Ectodermal cell (in vitro differentiated cells): ENCODE data around the gene CUL2.
"Not testable (repeated sequence)": the region's sequence is repeated elsewhere in the genome, so short reads cannot be mapped to it uniquely, and the experiment has no call there.

Source experiments
- H3K27ac ChIP-seq: 2 replicates; pipeline ENCODE4 v1.7.0; 2013; ENCODE audit warnings: mild to moderate bottlenecking, low read depth, low read length; ENCODE audit not compliant: insufficient read depth, poor library complexity, severe bottlenecking
- H3K27me3 ChIP-seq: 2 replicates; pipeline ENCODE4 v1.7.0; 2013; ENCODE audit warnings: mild to moderate bottlenecking, low read length; ENCODE audit not compliant: insufficient read depth, control insufficient read depth, poor library complexity, severe bottlenecking
- H3K36me3 ChIP-seq: one replicate; pipeline ENCODE4 v1.7.0; 2013; ENCODE audit warnings: low read length; ENCODE audit not compliant: control insufficient read depth, insufficient read depth
- H3K4me1 ChIP-seq: one replicate; pipeline ENCODE4 v1.7.0; 2013; ENCODE audit warnings: low read length; ENCODE audit not compliant: control insufficient read depth, insufficient read depth
- H3K4me3 ChIP-seq: 2 replicates; pipeline ENCODE4 v1.7.0; 2013; ENCODE audit warnings: low read depth, low read length, control low read depth; ENCODE audit not compliant: insufficient read depth
- H3K9me3 ChIP-seq: 2 replicates; pipeline ENCODE4 v1.7.0; 2013; ENCODE audit warnings: mild to moderate bottlenecking, low read length, moderate library complexity; ENCODE audit not compliant: control insufficient read depth
- WGBS, 2 experiments: methylation state at CpG; one replicate each; pipeline ENCODE4 v1.1.7; 2013; ENCODE audit warnings: missing lambda C conversion rate in 2 of 2; 5-methylcytosine and 5-hydroxymethylcytosine counted together

Gene CUL2

DNA sequence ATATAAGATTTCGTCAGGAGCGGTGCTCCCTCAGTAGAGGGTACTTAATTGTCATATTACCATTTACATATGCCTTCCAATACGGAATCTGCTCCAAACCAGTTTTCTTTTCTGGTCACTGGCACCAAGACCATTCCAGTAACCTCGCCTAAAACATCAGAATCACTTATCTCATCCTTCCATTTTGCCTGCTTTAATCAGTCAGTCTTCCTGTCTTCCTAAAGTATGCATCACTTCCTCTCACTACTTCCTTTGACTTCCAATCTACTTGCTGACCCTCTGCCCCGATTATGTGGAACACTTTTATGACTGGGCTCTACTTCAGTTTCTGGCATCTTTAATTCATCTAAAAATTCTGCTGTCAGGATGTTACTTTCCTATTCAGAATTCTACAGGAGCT lies 33.5 kb downstream of the CUL2 start:
- no peak overlapping the region for H3K27ac ChIP-seq
- no peaks in the 10 kb centered on the region for H3K4me1 ChIP-seq
- no peaks in the 10 kb centered on the region for H3K9me3 ChIP-seq
- 94% methylated on average over 5 of the region's 5 CpGs for WGBS, 2 experiments
- H3K4me3 ChIP-seq = no peak overlapping the region
- peaks cover 4% of the 10 kb centered on the region for H3K36me3 ChIP-seq
- H3K27me3 ChIP-seq = no peaks in the 10 kb centered on the region

DNA sequence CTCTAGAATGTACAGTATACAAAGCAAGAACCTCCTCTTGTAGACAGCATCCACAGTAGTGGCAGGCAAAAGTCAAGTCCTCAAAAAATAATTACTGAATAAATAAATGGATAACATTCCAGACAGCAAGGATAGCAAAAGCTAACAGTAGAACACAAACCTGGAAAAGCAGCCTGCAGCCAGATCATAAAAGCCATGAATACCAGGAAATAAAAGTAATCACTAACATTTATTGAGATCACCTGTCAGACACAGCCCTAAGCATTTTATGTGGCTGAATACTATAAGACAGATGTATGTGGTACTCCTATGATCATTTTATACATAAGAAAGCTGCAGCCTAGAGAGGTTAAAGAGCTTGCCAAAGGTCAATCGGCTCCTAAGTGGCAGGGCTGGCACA lies 34.0 kb downstream of the CUL2 start:
- Histone ChIP-seq H3K36me3 (peaks cover 7% of the 10 kb centered on the region), H3K4me1 (no peaks in the 10 kb centered on the region), H3K27me3 (no peaks in the 10 kb centered on the region), H3K27ac (no peak overlapping the region), H3K9me3 (no peaks in the 10 kb centered on the region), H3K4me3 (no peak overlapping the region)
- WGBS, 2 experiments = 94% methylated on average over 1 of the region's 1 CpG

DNA sequence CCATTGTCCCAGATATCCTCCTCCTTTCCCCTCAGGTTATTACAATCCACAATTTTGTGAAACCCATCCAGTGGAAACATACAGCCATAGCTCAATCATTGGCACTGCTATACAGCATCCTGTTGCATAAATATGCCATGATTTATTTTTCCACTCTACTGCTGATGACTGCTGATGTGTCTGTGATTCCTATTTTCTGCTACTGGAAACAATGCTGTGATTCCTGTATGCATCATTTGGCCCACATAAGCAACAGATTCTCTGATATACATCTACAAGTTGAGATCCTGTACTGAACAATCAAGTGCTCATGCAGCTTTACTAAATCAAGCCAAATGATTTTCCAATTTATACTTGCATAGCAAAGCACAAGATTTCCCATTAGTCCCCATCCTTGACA lies 39.6 kb downstream of the CUL2 start:
- no peaks in the 10 kb centered on the region for H3K9me3 ChIP-seq
- H3K4me3 ChIP-seq = no peak overlapping the region
- peaks cover 7% of the 10 kb centered on the region for H3K36me3 ChIP-seq
- H3K4me1 ChIP-seq = no peaks in the 10 kb centered on the region
- H3K27ac ChIP-seq = no peak overlapping the region
- no peaks in the 10 kb centered on the region for H3K27me3 ChIP-seq

DNA sequence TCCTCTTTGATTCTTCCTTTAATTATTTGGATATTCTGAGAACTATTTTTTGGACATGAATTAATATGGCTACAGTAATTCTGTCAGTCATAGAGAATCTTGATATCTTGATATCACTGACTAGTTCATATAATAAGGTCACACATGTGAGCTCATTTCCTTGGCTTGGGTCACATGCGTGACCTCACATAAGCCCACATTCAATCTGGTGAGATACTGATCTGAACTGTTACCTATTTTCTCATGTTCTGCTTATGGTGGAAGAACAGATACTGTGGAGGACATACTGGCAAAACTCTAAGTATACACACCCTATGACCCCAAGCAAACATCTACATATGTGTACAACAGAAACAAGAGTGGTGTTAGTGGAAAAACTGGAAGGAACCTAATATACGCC lies 44.1 kb downstream of the CUL2 start:
- H3K4me3 ChIP-seq = no peak overlapping the region
- H3K27me3 ChIP-seq = no peaks in the 10 kb centered on the region
- 69 to 80% methylated on average over 2 of the region's 2 CpGs for WGBS, 2 experiments
- no peaks in the 10 kb centered on the region for H3K9me3 ChIP-seq
- H3K4me1 ChIP-seq = peaks cover 4% of the 10 kb centered on the region
- H3K27ac ChIP-seq = no peak overlapping the region
- H3K36me3 ChIP-seq = no peaks in the 10 kb centered on the region

DNA sequence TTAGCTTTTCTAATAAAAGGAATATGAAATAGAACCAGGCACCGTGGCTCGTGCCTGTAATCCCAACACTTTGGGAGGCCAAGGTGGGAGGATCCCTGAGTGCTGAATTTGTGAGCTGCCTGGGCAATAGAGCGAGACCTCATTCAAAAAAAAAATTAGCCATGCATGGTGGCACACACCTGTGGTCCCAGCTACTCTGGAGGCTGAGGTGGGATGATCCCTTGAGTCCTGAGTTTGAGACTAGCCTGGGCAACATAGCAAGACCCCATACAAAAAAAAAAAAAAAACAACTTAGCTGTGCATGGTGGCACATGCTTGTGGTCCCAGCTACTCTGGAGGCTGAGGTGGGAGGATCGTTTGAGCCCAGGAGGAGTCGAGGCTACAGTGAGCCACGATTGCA lies 44.9 kb downstream of the CUL2 start:
- H3K4me3 ChIP-seq, H3K27ac ChIP-seq, H3K9me3 ChIP-seq, H3K27me3 ChIP-seq, H3K36me3 ChIP-seq: not testable (repeated sequence)
- H3K4me1 ChIP-seq = peaks cover 12% of the 10 kb centered on the region
- 83 to 85% methylated on average over 6 of the region's 6 CpGs for WGBS, 2 experiments

DNA sequence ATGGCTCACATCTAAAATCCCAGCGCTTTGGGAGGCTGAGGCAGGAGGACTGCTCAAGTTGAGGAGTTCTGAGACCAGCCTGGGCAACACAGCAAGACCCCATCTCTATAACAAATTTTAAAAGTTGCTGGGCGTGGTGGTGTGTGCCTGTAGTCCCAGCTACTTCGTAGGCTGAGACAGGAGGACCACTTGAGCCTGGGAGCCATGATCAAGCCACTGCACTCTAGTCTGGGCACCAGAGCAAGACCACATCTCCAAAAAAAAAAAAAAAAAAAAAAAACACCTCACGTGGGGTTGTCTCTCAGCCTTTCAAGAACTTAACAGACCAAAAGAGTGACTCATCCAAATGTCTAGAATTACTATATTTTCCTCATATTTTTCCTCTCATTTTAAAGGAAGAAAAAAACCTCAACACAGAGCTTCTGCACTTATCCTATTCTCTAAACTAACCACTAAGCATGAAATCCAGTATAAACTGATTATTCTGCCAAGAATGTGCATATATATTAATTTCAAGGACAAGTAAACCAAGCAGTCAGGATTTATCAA lies 46.3 kb downstream of the CUL2 start:
- Histone ChIP-seq H3K36me3 (no peaks in the 10 kb centered on the region), H3K4me3 (no peak overlapping the region), H3K27ac (no peak overlapping the region), H3K4me1 (peaks cover 13% of the 10 kb centered on the region), H3K27me3 (no peaks in the 10 kb centered on the region), H3K9me3 (no peaks in the 10 kb centered on the region)
- 97 to 98% methylated on average over 4 of the region's 4 CpGs for WGBS, 2 experiments

DNA sequence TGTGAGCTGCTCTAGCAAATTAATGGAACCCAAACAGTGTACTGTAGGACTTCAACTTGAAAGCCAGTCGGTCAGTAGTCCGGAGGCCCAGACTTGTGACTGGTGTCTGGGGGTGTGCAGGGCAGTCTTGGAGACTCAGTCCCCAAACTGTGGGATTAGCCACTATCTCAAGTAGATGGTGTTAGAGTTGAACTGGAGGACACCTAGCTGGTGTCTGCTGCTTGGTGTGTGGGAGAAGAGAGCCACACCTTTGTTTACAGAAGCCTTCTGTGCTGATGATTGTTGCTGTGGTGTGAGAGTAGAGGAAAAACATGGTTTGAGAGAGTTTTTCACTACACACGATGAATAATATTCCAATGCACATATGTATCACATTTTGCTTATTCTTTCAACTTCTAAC lies 47.4 kb downstream of the CUL2 start:
- WGBS, 2 experiments = 88 to 97% methylated on average over 3 of the region's 3 CpGs
- Histone ChIP-seq H3K36me3 (no peaks in the 10 kb centered on the region), H3K4me1 (peaks cover 13% of the 10 kb centered on the region), H3K9me3 (no peaks in the 10 kb centered on the region), H3K27ac (no peak overlapping the region), H3K4me3 (no peak overlapping the region), H3K27me3 (no peaks in the 10 kb centered on the region)

DNA sequence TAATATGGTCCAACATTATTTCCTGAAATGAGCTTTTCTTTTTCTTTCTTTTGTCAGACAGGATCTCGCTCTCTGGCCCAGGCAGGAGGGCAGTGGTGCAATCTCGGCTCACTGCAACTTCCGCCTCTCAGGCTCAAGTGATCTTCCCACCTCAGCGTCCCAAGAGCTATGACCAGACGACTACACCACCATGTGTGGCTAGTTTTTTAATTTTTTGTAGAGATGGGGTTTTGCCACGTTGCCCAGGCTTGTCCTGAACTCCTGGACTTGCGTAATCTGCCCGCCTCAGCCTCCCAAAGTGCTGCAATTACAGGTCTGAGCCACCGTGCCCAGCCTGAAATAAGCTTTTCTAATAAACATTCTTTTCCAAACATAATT lies 48.6 kb downstream of the CUL2 start:
- H3K4me1 ChIP-seq = peaks cover 13% of the 10 kb centered on the region
- no peaks in the 10 kb centered on the region for H3K27me3 ChIP-seq
- 83 to 85% methylated on average over 9 of the region's 9 CpGs for WGBS, 2 experiments
- H3K9me3 ChIP-seq = no peaks in the 10 kb centered on the region
- no peak overlapping the region for H3K27ac ChIP-seq
- no peaks in the 10 kb centered on the region for H3K36me3 ChIP-seq
- no peak overlapping the region for H3K4me3 ChIP-seq

DNA sequence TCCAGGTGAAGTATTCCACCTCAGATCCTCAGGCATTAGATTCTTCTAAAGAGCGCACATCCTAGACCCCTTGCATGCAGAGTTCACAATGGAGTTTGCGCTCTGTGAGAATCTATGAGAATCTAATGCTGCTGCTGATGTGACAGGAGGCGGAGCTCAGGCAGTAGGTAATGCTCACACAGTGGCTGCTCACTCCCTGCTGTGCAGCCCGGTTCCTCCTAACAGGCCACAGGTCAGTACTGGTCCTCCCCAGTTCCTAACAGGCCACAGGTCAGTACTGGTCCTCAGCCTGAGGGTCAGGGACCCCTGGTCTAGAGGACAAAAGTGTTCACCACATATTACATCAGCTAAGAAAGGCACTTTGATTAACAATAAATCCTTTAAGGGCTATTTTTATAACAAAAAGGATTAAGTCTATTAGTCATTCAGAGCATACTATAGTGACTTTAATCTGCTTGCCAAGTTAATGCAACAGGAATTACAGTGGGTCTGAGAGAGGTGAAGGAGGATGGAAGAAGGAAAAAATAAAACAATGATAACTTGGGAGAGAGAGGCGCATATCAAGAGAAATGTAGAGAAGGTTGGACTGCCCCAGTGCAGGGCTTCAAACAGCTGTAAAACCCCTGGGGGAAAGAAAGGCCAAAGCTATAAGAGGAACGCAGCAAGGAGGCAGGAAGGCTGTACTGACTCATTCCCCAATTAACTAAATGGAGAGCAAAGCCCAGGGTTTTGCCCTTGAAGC lies 49.2 kb downstream of the CUL2 start:
- no peaks in the 10 kb centered on the region for H3K27me3 ChIP-seq
- peak overlapping the region; percentile 40 for H3K27ac ChIP-seq
- H3K4me1 ChIP-seq = peaks cover 13% of the 10 kb centered on the region
- H3K36me3 ChIP-seq = no peaks in the 10 kb centered on the region
- 67% methylated on average over 6 of the region's 6 CpGs for WGBS, 2 experiments
- no peak overlapping the region for H3K4me3 ChIP-seq
- H3K9me3 ChIP-seq = no peaks in the 10 kb centered on the region

DNA sequence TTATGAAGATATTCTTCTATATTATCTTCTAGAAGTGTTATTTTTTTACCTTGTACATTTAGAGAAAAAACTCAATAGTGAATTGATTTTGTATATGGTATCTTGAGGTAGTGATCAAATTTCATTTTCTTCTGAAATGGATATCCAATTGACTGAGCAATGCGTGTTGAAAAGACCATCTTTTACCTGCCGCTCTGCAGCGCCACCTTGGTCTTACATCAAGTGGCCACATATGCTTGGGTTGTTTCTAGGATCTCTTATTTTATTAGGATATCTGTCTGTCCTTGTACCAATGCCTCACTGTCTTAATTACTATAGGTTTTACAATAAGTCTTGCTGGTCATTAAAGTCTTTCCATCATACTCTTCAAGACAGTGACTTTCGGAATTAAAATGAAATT lies 53.0 kb downstream of the CUL2 start:
- peaks cover 13% of the 10 kb centered on the region for H3K4me1 ChIP-seq
- H3K36me3 ChIP-seq = no peaks in the 10 kb centered on the region
- no peak overlapping the region for H3K4me3 ChIP-seq
- no peaks in the 10 kb centered on the region for H3K27me3 ChIP-seq
- 92 to 98% methylated on average over 4 of the region's 4 CpGs for WGBS, 2 experiments
- no peak overlapping the region for H3K27ac ChIP-seq
- no peaks in the 10 kb centered on the region for H3K9me3 ChIP-seq
